ENCODE measurements around the gene SNX14. TPM values are rescaled to one million over a fixed set of nuclear protein-coding genes. Genes with fewer than 3 reads are reported as not detected.
"Not testable (repeated sequence)": the region's sequence is repeated elsewhere in the genome, so short reads cannot be mapped to it uniquely, and the experiment has no call there.

SNX14 gene
- total and polyA plus RNA-seq, 10 donors = 63.8 to 170 (median 88.9) TPM

GRCh38 chr6:85631117-85631516 is 37.5 kb upstream of the SNX14 start:
- DNase-seq; H3K9me3 ChIP-seq; H3K27ac ChIP-seq; H3K4me3 ChIP-seq; intact Hi-C loops (cut with DNase I; ENCODE audit: low total_unique reads); H3K27me3 ChIP-seq (replicated peaks in 1 of 7): not testable (repeated sequence)
- Histone ChIP-seq H3K4me1 (peaks cover 0 to 91% (median 8%) of the 10 kb centered on the region in 6 donors), H3K36me3 (peaks cover 0 to 100% (median 83%) of the 10 kb centered on the region in 6 donors)
- peak in 1 of 3 donors; percentile 9 for TF ChIP-seq POLR2AphosphoS5 (IDR thresholded peaks at IDR 0.05)
- 84 to 96% (median 94%) methylated on average over 5 of the region's 5 CpGs for WGBS, 5 donors

- WGBS, 5 donors = 85 to 95% (median 88%) methylated on average over 1 of the region's 1 CpG
- H3K9me3 ChIP-seq = no peaks in the 10 kb centered on the region
- no peak overlapping the region for H3K4me3 ChIP-seq
- H3K36me3 ChIP-seq = peaks cover 0 to 99% (median 68%) of the 10 kb centered on the region in 6 donors
- no peaks in the 10 kb centered on the region for H3K27me3 ChIP-seq (replicated peaks in 1 of 7)
- TF ChIP-seq POLR2AphosphoS5 (IDR thresholded peaks at IDR 0.05) (no peak), CTCF (IDR thresholded peaks at IDR 0.05 in 8 of 11, conservative IDR thresholded peaks at IDR 0.05 in 3 of 11) (no peak), POLR2A (IDR thresholded peaks at IDR 0.05) (no peak)
- no peak for DNase-seq
- peaks cover 0 to 90% (median 18%) of the 10 kb centered on the region in 6 donors for H3K4me1 ChIP-seq
- H3K27ac ChIP-seq = no peak overlapping the region
- intact Hi-C loops (cut with DNase I; ENCODE audit: low total_unique reads) = no loop called here
These were observed 34.7 kb upstream of the SNX14 start for GRCh38 chr6:85628353-85628752.

GRCh38 chr6:85620308-85620707 is 26.6 kb upstream of the SNX14 start:
- Histone ChIP-seq H3K4me1 (peaks cover 0 to 18% (median 5%) of the 10 kb centered on the region in 6 donors), H3K27me3 (replicated peaks in 1 of 7) (no peaks in the 10 kb centered on the region), H3K27ac (no peak overlapping the region), H3K36me3 (peaks cover 2 to 99% (median 81%) of the 10 kb centered on the region in 6 donors), H3K9me3 (no peaks in the 10 kb centered on the region), H3K4me3 (no peak overlapping the region)
- no peak for TF ChIP-seq POLR2A (IDR thresholded peaks at IDR 0.05)
- no peak for TF ChIP-seq CTCF (IDR thresholded peaks at IDR 0.05 in 8 of 11, conservative IDR thresholded peaks at IDR 0.05 in 3 of 11)
- TF ChIP-seq POLR2AphosphoS5 (IDR thresholded peaks at IDR 0.05) = no peak
- 81 to 92% (median 87%) methylated on average over 2 of the region's 2 CpGs for WGBS, 5 donors
- intact Hi-C loops (cut with DNase I; ENCODE audit: low total_unique reads) = no loop called here
- no peak for DNase-seq

GRCh38 chr6:85614780-85615179 is 21.1 kb upstream of the SNX14 start:
- H3K4me3 ChIP-seq = no peak overlapping the region
- DNase-seq = no peak
- intact Hi-C loops (cut with DNase I; ENCODE audit: low total_unique reads) = no loop called here
- peaks cover 2 to 100% (median 78%) of the 10 kb centered on the region in 6 donors for H3K36me3 ChIP-seq
- H3K27ac ChIP-seq = no peak overlapping the region
- H3K9me3 ChIP-seq = no peaks in the 10 kb centered on the region
- H3K4me1 ChIP-seq = no peaks in the 10 kb centered on the region
- TF ChIP-seq POLR2AphosphoS5 (IDR thresholded peaks at IDR 0.05) (peak in 2 of 3 donors; percentile 40 to 73), CTCF (IDR thresholded peaks at IDR 0.05 in 8 of 11, conservative IDR thresholded peaks at IDR 0.05 in 3 of 11) (no peak)
- WGBS, 5 donors = 96 to 99% (median 97%) methylated on average over 17 of the region's 17 CpGs
- H3K27me3 ChIP-seq (replicated peaks in 1 of 7) = no peaks in the 10 kb centered on the region
